Smooth muscle cell (in vitro differentiated cells): ENCODE data around the gene MARCHF11. TPM values are rescaled to one million over a fixed set of nuclear protein-coding genes. Genes with fewer than 3 reads are reported as not detected.

Experiments
- DNase-seq: peaks from one replicate; lab custom pipeline; 2025; ENCODE audit not compliant: unreplicated experiment; lab: John Stamatoyannopoulos, UW
- H2AFZ ChIP-seq: fragments of 200-600 bp; sonication (generic); 2 replicates; pipeline ENCODE4 v1.6.0; 2016; ENCODE audit warnings: antibody characterized with exemption, low read depth, mild to moderate bottlenecking
- H3F3A ChIP-seq: fragments of 200-600 bp; sonication (generic); 2 replicates; pipeline ENCODE4 v1.6.0; 2017; ENCODE audit warnings: antibody characterized with exemption, low read depth
- H3K27ac ChIP-seq: fragments of 200-600 bp; sonication (generic); 2 replicates; pipeline ENCODE4 v1.5.1; 2016; ENCODE audit warnings: low read depth, mild to moderate bottlenecking
- H3K27me3 ChIP-seq: fragments of 200-600 bp; sonication (generic); 2 replicates; pipeline ENCODE4 v1.6.1; 2016; ENCODE audit warnings: low read depth, mild to moderate bottlenecking
- H3K36me3 ChIP-seq: fragments of 200-600 bp; sonication (generic); 2 replicates; pipeline ENCODE4 v1.5.1; 2016; ENCODE audit warnings: low read depth
- H3K4me1 ChIP-seq: fragments of 200-600 bp; sonication (generic); 2 replicates; pipeline ENCODE4 v1.5.1; 2016; ENCODE audit warnings: low read depth
- H3K4me2 ChIP-seq: fragments of 200-600 bp; sonication (generic); 2 replicates; pipeline ENCODE4 v1.6.0; 2016; ENCODE audit warnings: mild to moderate bottlenecking
- H3K4me3 ChIP-seq: fragments of 200-600 bp; sonication (generic); 2 replicates; pipeline ENCODE4 v1.5.1; 2016; ENCODE audit warnings: mild to moderate bottlenecking
- H3K79me2 ChIP-seq: fragments of 200-600 bp; sonication (generic); 2 replicates; pipeline ENCODE4 v1.6.0; 2016; ENCODE audit warnings: low read depth, mild to moderate bottlenecking
- H3K9ac ChIP-seq: fragments of 200-600 bp; sonication (generic); 2 replicates; pipeline ENCODE4 v1.6.0; 2016; ENCODE audit warnings: low read depth
- H3K9me3 ChIP-seq: fragments of 200-600 bp; sonication (generic); replicated peaks from 2 replicates; pipeline ENCODE4 v1.5.1; 2016; ENCODE audit warnings: low read depth
- H4K20me1 ChIP-seq: fragments of 200-600 bp; sonication (generic); 2 replicates; pipeline ENCODE4 v1.6.0; 2016; ENCODE audit warnings: low read depth
- CTCF ChIP-seq: fragments of 200-600 bp; sonication (generic); IDR thresholded peaks from 2 replicates; pipeline ENCODE4 v1.5.1; 2017; ENCODE audit warnings: borderline replicate concordance, mild to moderate bottlenecking, antibody characterized with exemption; ENCODE audit not compliant: insufficient read depth, poor library complexity, severe bottlenecking
- WGBS: methylation state at CpG from one replicate; pipeline ENCODE4 v1.1.7; 2016; ENCODE audit warnings: low lambda C conversion rate; 5-methylcytosine and 5-hydroxymethylcytosine counted together
- polyA plus RNA-seq: library from polyadenylated mRNA; unstranded; fragments of >200 nt; fragmentation: Nextera tagmentation; extraction: Ambion mirVana; gene quantifications from 2 replicates; pipeline ENCODE4 v1.2.1, GENCODE V29; 2016
- total RNA-seq: library from RNA; depleted of rRNA; stranded (reverse); fragments of >200 nt; gene quantifications from 2 replicates; pipeline ENCODE4 v1.2.3, GENCODE V29; 2014

MARCHF11 gene
- total and polyA plus RNA-seq, 2 experiments from 2014 or later, result not detected

- Histone ChIP-seq H3K27me3 (no peaks in the 10 kb centered on the region), H3K4me1 (no peaks in the 10 kb centered on the region), H3K79me2 (no peaks in the 10 kb centered on the region), H3F3A (no peaks in the 10 kb centered on the region), H3K9me3 (no peaks in the 10 kb centered on the region), H3K4me3 (no peak overlapping the region), H3K36me3 (no peaks in the 10 kb centered on the region), H4K20me1 (no peaks in the 10 kb centered on the region), H3K4me2 (no peak overlapping the region), H3K27ac (no peak overlapping the region), H3K9ac (no peak overlapping the region), H2AFZ (no peak overlapping the region)
- no peak for TF ChIP-seq CTCF
- no peak for DNase-seq
- 77% methylated on average over 5 of the region's 5 CpGs for WGBS
Observed at GRCh38 chr5:16095612-16096011, 84.0 kb downstream of the MARCHF11 start.

- no peak overlapping the region for H3K27ac ChIP-seq
- no peak overlapping the region for H3K4me2 ChIP-seq
- DNase-seq, result no peak
- no peaks in the 10 kb centered on the region for H3F3A ChIP-seq
- H3K9ac ChIP-seq, result no peak overlapping the region
- no peaks in the 10 kb centered on the region for H3K9me3 ChIP-seq
- H4K20me1 ChIP-seq, result no peaks in the 10 kb centered on the region
- no peak overlapping the region for H3K4me3 ChIP-seq
- no peak for TF ChIP-seq CTCF
- no peaks in the 10 kb centered on the region for H3K27me3 ChIP-seq
- no peaks in the 10 kb centered on the region for H3K79me2 ChIP-seq
- no peaks in the 10 kb centered on the region for H3K36me3 ChIP-seq
- WGBS, result 95% methylated on average over 6 of the region's 6 CpGs
- no peaks in the 10 kb centered on the region for H3K4me1 ChIP-seq
- no peak overlapping the region for H2AFZ ChIP-seq
Observed at GRCh38 chr5:16090270-16090669, 89.3 kb downstream of the MARCHF11 start.

- H3K27ac ChIP-seq, result no peak overlapping the region
- H3K4me3 ChIP-seq, result no peak overlapping the region
- no peak overlapping the region for H3K4me2 ChIP-seq
- no peak overlapping the region for H2AFZ ChIP-seq
- no peak overlapping the region for H3K9ac ChIP-seq
- peaks cover 10% of the 10 kb centered on the region for H3K4me1 ChIP-seq
- no peaks in the 10 kb centered on the region for H4K20me1 ChIP-seq
- no peaks in the 10 kb centered on the region for H3K27me3 ChIP-seq
- DNase-seq, result no peak
- no peaks in the 10 kb centered on the region for H3K79me2 ChIP-seq
- no peaks in the 10 kb centered on the region for H3K36me3 ChIP-seq
- H3K9me3 ChIP-seq, result no peaks in the 10 kb centered on the region
- WGBS, result 92% methylated on average over 4 of the region's 4 CpGs
- H3F3A ChIP-seq, result no peaks in the 10 kb centered on the region
- no peak for TF ChIP-seq CTCF
Observed at GRCh38 chr5:16082982-16083381, 96.6 kb downstream of the MARCHF11 start.

- H3K27me3 ChIP-seq, result no peaks in the 10 kb centered on the region
- no peaks in the 10 kb centered on the region for H3F3A ChIP-seq
- peaks cover 10% of the 10 kb centered on the region for H3K4me1 ChIP-seq
- no peak overlapping the region for H3K27ac ChIP-seq
- H3K9me3 ChIP-seq, result no peaks in the 10 kb centered on the region
- no peaks in the 10 kb centered on the region for H3K79me2 ChIP-seq
- WGBS, result 65% methylated on average over 7 of the region's 7 CpGs
- H4K20me1 ChIP-seq, result no peaks in the 10 kb centered on the region
- H3K36me3 ChIP-seq, result no peaks in the 10 kb centered on the region
- H3K9ac ChIP-seq, result no peak overlapping the region
- no peak overlapping the region for H3K4me2 ChIP-seq
- no peak for TF ChIP-seq CTCF
- H3K4me3 ChIP-seq, result no peak overlapping the region
- no peak overlapping the region for H2AFZ ChIP-seq
- DNase-seq, result no peak
Observed at GRCh38 chr5:16082053-16082452, 97.5 kb downstream of the MARCHF11 start.
